Erythroblast (primary cell): ENCODE results near the gene SH3GL1.

Experiments
- GATA1 ChIP-seq: IDR thresholded peaks from 2 replicates; pipeline ENCODE4 v1.6.1; 2011; ENCODE audit warnings: low read depth, mild to moderate bottlenecking, control low read depth, low read length, moderate library complexity
- POLR2A ChIP-seq: IDR thresholded peaks from 2 replicates; pipeline ENCODE4 v1.6.1; 2011; ENCODE audit warnings: mild to moderate bottlenecking, low read length

- TF ChIP-seq POLR2A (no peak), GATA1 (no peak)
These were observed 28.1 kb upstream of the SH3GL1 start for GRCh38 chr19:4428326-4428975.
